IPS-18c (cell line): Measurements from ENCODE around the gene EIF4H.

Source experiments
- H3K4me3 ChIP-seq: 2 replicates; pipeline ENCODE4 v1.7.0; 2013; ENCODE audit warnings: low read depth, mild to moderate bottlenecking, low read length, moderate library complexity; ENCODE audit not compliant: insufficient read depth
- H3K9me3 ChIP-seq: one replicate; pipeline ENCODE4 v1.6.1; 2013; ENCODE audit warnings: mild to moderate bottlenecking, low read length, moderate library complexity; ENCODE audit not compliant: control insufficient read depth, insufficient read depth

Gene EIF4H

GRCh38 chr7:74230446-74231231 lies 56.5 kb downstream of the EIF4H start:
- Histone ChIP-seq H3K9me3 (no peaks in the 10 kb centered on the region), H3K4me3 (no peak overlapping the region)

GRCh38 chr7:74231232-74231590 lies 57.1 kb downstream of the EIF4H start:
- H3K4me3 ChIP-seq, result no peak overlapping the region
- H3K9me3 ChIP-seq, result no peaks in the 10 kb centered on the region

GRCh38 chr7:74233655-74234285 lies 59.6 kb downstream of the EIF4H start:
- Histone ChIP-seq H3K9me3 (no peaks in the 10 kb centered on the region), H3K4me3 (no peak overlapping the region)

- no peak overlapping the region for H3K4me3 ChIP-seq
- no peaks in the 10 kb centered on the region for H3K9me3 ChIP-seq
Measured at GRCh38 chr7:74235518-74236268, 61.5 kb downstream of the EIF4H start.

- no peak overlapping the region for H3K4me3 ChIP-seq
Measured at GRCh38 chr7:74236284-74236683, 62.1 kb downstream of the EIF4H start.

GRCh38 chr7:74240482-74240881 lies 66.3 kb downstream of the EIF4H start:
- no peak overlapping the region for H3K4me3 ChIP-seq
- H3K9me3 ChIP-seq, result no peaks in the 10 kb centered on the region

More at GRCh38 chr7:74236284-74236683, 62.1 kb downstream of the EIF4H start:
- H3K9me3 ChIP-seq, result no peaks in the 10 kb centered on the region

- H3K4me3 ChIP-seq, result no peak overlapping the region
Measured at GRCh38 chr7:74242122-74242443, 67.9 kb downstream of the EIF4H start.

GRCh38 chr7:74246497-74246896 lies 72.3 kb downstream of the EIF4H start:
- Histone ChIP-seq H3K4me3 (no peak overlapping the region), H3K9me3 (no peaks in the 10 kb centered on the region)

More at GRCh38 chr7:74242122-74242443, 67.9 kb downstream of the EIF4H start:
- no peaks in the 10 kb centered on the region for H3K9me3 ChIP-seq
